ENCODE results near the gene NES.

Gene NES

DNA sequence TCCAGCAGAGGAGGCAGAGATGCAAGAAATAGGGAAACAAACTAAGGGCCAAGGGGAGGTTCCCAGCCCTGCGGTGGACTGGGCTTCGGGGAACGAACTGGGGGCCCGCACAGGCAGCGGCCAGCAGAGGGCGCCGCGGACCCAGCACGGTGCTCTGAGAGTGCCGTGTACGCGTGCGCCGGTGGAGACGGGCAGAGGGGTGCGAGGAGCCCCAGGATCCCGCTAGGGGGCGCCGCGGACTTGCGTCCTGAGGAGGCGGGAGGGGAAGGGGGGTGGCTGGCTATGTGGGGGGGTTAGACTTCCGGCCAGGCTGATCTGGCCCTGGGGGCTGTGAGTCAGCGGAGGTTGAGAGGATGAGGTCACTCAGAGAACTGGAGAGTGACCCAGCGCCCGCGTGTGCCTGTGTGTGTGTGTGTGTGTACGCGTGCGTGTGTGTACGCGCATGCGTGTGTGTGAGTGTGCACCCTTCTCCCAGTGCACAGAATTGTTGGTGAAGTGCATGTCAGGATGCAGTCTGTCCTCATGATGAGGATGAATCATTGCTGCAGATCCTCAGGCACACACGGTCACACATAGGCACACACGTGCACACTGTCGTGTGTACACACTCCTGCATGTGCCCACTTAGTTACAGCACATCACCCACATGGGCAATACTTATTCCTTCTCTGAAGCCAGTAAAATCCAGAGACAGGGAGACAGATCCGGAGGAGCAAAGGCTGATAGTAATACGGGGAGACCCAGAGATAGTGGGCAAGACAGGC is 17.0 kb downstream of the NES start:
- no peak overlapping the region for H3K4me3 ChIP-seq (ENCODE audit: low read length)
- peak; percentile 98 for DNase-seq (ENCODE audit: low read depth)
- peak; percentile 76 for TF ChIP-seq CTCF (conservative IDR thresholded peaks at IDR 0.05; ENCODE audit: low read length)

DNA sequence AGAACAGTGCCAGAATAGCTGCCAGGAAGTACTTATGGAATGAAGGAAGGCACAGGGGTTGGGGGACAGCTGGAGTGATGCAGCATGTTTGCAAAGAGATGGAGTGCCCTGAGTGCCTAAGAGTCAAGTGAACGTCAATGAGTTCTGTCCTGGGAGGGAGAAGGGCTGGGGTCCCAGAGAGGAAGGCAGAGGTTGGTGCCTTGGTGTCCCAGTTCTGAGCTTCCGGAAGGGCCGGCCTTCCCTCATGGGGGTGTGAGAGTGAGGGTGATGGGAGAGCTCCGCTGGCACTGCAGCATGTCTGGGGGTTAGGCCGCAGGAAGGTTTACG is 17.6 kb downstream of the NES start:
- TF ChIP-seq CTCF (conservative IDR thresholded peaks at IDR 0.05; ENCODE audit: low read length): no peak
- H3K4me3 ChIP-seq (ENCODE audit: low read length): no peak overlapping the region
- no peak for DNase-seq (ENCODE audit: low read depth)

GRCh38 chr1:156658945-156659574 is 18.1 kb downstream of the NES start:
- H3K4me3 ChIP-seq (ENCODE audit: low read length): no peak overlapping the region
- TF ChIP-seq CTCF (conservative IDR thresholded peaks at IDR 0.05; ENCODE audit: low read length): no peak
- DNase-seq (ENCODE audit: low read depth): no peak

DNA sequence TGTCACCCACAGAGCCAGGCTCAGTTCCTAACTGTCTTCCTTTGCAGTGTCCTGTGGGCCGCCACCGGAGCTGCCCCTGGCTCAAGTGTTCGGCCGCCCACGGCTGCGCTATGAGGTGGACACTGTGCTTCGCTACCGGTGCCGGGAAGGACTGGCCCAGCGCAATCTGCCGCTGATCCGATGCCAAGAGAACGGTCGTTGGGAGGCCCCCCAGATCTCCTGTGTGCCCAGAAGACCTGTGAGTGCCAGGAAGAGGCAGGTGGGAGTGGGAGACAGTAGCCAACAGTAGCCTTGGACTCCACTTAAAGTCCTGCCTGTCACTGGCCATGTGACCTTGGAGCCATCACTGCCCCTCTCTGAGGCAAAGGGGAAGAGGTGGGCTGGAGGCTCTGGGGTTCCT is 18.7 kb downstream of the NES start:
- H3K4me3 ChIP-seq (ENCODE audit: low read length): no peak overlapping the region
- DNase-seq (ENCODE audit: low read depth): no peak
- no peak for TF ChIP-seq CTCF (conservative IDR thresholded peaks at IDR 0.05; ENCODE audit: low read length)

DNA sequence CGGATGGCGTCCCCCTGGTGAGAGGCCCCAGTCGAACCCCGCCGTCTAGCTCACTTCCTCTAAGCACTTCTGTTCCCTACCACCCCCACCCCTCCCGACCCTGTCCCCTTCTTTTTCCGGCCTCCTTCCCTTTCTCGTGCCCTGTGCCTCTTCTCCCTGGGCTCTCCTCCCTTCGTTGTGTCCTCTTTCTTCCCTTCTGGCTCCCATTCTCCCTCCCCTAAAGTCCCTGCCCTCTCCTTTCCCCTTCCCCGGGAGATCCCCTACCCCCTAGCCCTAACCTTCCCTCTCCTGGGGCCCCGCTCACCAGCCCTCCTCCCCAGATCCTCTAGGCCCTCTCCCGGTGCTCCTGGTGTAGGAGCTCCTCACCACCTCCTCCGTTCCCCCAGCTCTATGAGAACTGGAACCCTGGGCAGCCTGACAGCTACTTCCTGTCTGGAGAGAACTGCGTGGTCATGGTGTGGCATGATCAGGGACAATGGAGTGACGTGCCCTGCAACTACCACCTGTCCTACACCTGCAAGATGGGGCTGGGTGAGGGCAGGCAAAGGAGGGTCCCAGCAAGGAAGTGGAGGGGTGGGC is 19.4 kb downstream of the NES start:
- 0 out of 2 replicates have a peak, but pooled peaks have one; percentile 2 for TF ChIP-seq CTCF (conservative IDR thresholded peaks at IDR 0.05; ENCODE audit: low read length)
- H3K4me3 ChIP-seq (ENCODE audit: low read length): no peak overlapping the region; the same call in 1 of the 2 replicates
- DNase-seq (ENCODE audit: low read depth): no peak

DNA sequence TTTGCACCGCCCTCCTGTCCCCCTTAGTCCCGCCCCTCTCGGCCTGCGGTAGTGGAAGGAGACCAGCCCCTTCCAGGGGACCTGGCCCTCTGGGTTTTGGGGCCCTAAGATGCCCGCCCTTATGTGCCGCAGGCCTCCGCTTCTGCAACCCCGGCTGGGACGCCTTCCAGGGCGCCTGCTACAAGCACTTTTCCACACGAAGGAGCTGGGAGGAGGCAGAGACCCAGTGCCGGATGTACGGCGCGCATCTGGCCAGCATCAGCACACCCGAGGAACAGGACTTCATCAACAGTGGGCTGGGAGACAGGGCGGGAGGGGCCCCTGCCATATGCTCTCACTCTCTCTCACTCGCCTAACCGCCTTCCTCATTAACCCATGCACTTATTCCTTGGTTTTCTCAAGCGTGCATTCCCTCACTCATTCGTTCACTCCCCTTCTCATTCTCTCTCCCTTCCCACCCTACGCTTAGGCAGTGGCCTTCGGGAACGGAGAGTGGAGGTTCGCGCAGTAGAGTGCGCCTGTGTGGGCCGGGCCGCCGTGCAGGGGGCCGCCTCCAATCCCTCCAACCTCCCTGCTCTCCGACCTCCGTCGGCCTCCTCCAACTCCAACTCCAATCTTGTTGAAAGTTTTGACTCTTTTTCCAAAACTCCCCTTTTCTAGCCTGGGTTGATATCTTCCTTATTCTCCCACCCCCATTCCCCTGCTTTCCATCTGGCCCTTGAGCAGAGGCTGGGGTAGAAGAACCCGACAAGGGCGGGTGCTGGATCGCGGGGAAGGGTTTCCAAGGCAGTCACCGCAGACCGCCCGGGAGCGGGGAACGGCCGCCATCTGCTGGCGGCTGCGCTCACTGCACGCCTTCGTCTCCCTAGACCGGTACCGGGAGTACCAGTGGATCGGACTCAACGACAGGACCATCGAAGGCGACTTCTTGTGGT is 20.1 kb downstream of the NES start:
- H3K4me3 ChIP-seq (ENCODE audit: low read length): peak overlapping the region; percentile 35
- DNase-seq (ENCODE audit: low read depth): peak; percentile 45
- peak; percentile 86 for TF ChIP-seq CTCF (conservative IDR thresholded peaks at IDR 0.05; ENCODE audit: low read length)

All from AG10803 (cell line).